CD14-positive monocyte (primary cell): ENCODE results near the gene ZNF124. TPM values are rescaled to one million over a fixed set of nuclear protein-coding genes. Genes with fewer than 3 reads are reported as not detected.
"Not testable (repeated sequence)": the region's sequence is repeated elsewhere in the genome, so short reads cannot be mapped to it uniquely, and the experiment has no call there.

Experiments used
- DNase-seq, 3 donors: peaks; one replicate each; pipeline ENCODE4 v3.0.0-alpha.2; 2011 to 2022
- H2AFZ ChIP-seq: 2 replicates; pipeline ENCODE4 v1.6.0; 2012; ENCODE audit warnings: mild to moderate bottlenecking, low read depth, low read length, inconsistent platforms; ENCODE audit not compliant: insufficient read depth, poor library complexity, severe bottlenecking
- H3K27ac ChIP-seq, 2 donors: 1 replicate in 1 of 2; 2 replicates in 1 of 2; pipeline ENCODE4 v1.5.1; 2012 to 2013; ENCODE audit warnings: low read length in 2 of 2, control low read depth in 1 of 2, inconsistent platforms in 1 of 2, low read depth in 1 of 2, mild to moderate bottlenecking in 1 of 2
- H3K27me3 ChIP-seq, 2 donors: one replicate each; pipeline versions ENCODE4 v1.6.0 to v1.6.1; 2011 to 2013; ENCODE audit warnings: low read length in 2 of 2; ENCODE audit not compliant: control insufficient read depth in 2 of 2, insufficient read depth in 2 of 2
- H3K36me3 ChIP-seq, 2 donors: replicated peaks in 1 of 2; 1 replicate in 1 of 2; 2 replicates in 1 of 2; pipeline versions ENCODE4 v1.5.1 to v1.6.1; 2012 to 2013; ENCODE audit warnings: low read length in 2 of 2, control low read depth in 1 of 2, inconsistent platforms in 1 of 2, mild to moderate bottlenecking in 1 of 2; ENCODE audit not compliant: insufficient read depth in 2 of 2, control insufficient read depth in 1 of 2
- H3K4me1 ChIP-seq, 2 donors: 1 replicate in 1 of 2; 2 replicates in 1 of 2; pipeline versions ENCODE4 v1.5.1 to v1.6.1; 2012 to 2013; ENCODE audit warnings: low read length in 2 of 2, control low read depth in 1 of 2, inconsistent platforms in 1 of 2, mild to moderate bottlenecking in 1 of 2, moderate library complexity in 1 of 2; ENCODE audit not compliant: insufficient read depth in 2 of 2, control insufficient read depth in 1 of 2
- H3K4me2 ChIP-seq: replicated peaks from 2 replicates; pipeline ENCODE3; 2012; ENCODE audit warnings: low read length, moderate library complexity, mild to moderate bottlenecking; ENCODE audit not compliant: poor library complexity, severe bottlenecking; ENCODE audit errors: extremely low read depth
- H3K4me3 ChIP-seq, 3 experiments: fragments of 200-600 bp in 1 of 3; sonication (generic) in 1 of 3; replicated peaks in 1 of 3; 1 replicate in 2 of 3; 2 replicates in 1 of 3; pipeline ENCODE4 v1.5.1; 2011 to 2013; ENCODE audit warnings: low read length in 3 of 3, mild to moderate bottlenecking in 3 of 3, control low read depth in 2 of 3, low read depth in 2 of 3, inconsistent platforms in 1 of 3, moderate library complexity in 1 of 3
- H3K79me2 ChIP-seq: 2 replicates; pipeline ENCODE4 v1.6.0; 2012; ENCODE audit warnings: mild to moderate bottlenecking, control low read depth, inconsistent platforms, low read length, moderate library complexity; ENCODE audit not compliant: insufficient read depth
- H3K9ac ChIP-seq: 2 replicates; pipeline ENCODE4 v1.6.0; 2017; ENCODE audit warnings: low read length, mild to moderate bottlenecking; ENCODE audit not compliant: insufficient read depth, poor library complexity, severe bottlenecking
- H3K9me3 ChIP-seq, 2 donors: replicated peaks in 1 of 2; 1 replicate in 1 of 2; 2 replicates in 1 of 2; pipeline versions ENCODE4 v1.5.1 to v1.6.1; 2012 to 2013; ENCODE audit warnings: low read length in 2 of 2, control low read depth in 1 of 2; ENCODE audit not compliant: control insufficient read depth in 1 of 2, insufficient read depth in 1 of 2
- H4K20me1 ChIP-seq: 2 replicates; pipeline ENCODE4 v1.6.0; 2012; ENCODE audit warnings: mild to moderate bottlenecking, low read length, control low read depth, moderate library complexity; ENCODE audit not compliant: insufficient read depth
- H3K27ac Mint-ChIP-seq, 7 donors: one replicate each; pipeline ENCODE4 v1.8.0; 2020; ENCODE audit warnings: mild to moderate bottlenecking in 7 of 7, mixed read lengths in 7 of 7, moderate library complexity in 6 of 7, inconsistent platforms in 2 of 7
- H3K27me3 Mint-ChIP-seq, 3 donors: one replicate each; pipeline ENCODE4 v1.8.0; 2021 to 2022; ENCODE audit warnings: low read depth in 3 of 3, mild to moderate bottlenecking in 3 of 3, mixed read lengths in 3 of 3, moderate library complexity in 3 of 3, inconsistent platforms in 1 of 3
- H3K36me3 Mint-ChIP-seq, 2 donors: one replicate each; pipeline ENCODE4 v1.8.0; 2020; ENCODE audit warnings: mixed read lengths in 2 of 2, inconsistent platforms in 1 of 2, mild to moderate bottlenecking in 1 of 2
- H3K4me1 Mint-ChIP-seq: one replicate; pipeline ENCODE4 v1.8.0; 2020; ENCODE audit warnings: mild to moderate bottlenecking, mixed read lengths
- H3K4me3 Mint-ChIP-seq, 2 donors: one replicate each; pipeline ENCODE4 v1.8.0; 2020; ENCODE audit warnings: mild to moderate bottlenecking in 2 of 2, mixed read lengths in 2 of 2, moderate library complexity in 1 of 2
- H3K9me3 Mint-ChIP-seq, 7 donors: one replicate each; pipeline ENCODE4 v1.8.0; 2020 to 2022; ENCODE audit warnings: mixed read lengths in 7 of 7, mild to moderate bottlenecking in 6 of 7, moderate library complexity in 6 of 7, inconsistent platforms in 2 of 7
- CTCF ChIP-seq: fragments of 200-600 bp; IDR thresholded peaks from one replicate; pipeline ENCODE4 v1.8.0; 2022; ENCODE audit warnings: antibody characterized with exemption, mild to moderate bottlenecking
- WGBS: methylation state at CpG from one replicate; pipeline ENCODE4 v1.1.5; 2013; ENCODE audit warnings: missing lambda C conversion rate; ENCODE audit not compliant: insufficient coverage; 5-methylcytosine and 5-hydroxymethylcytosine counted together
- intact Hi-C, 2 donors: fragments of 100-400 bp; cut with micrococcal nuclease; formaldehyde crosslinking; loops; one replicate each; pipeline versions ENCODE4 v1.15.0 to v1.15.1; 2023
- polyA plus RNA-seq, 3 donors: library from polyadenylated mRNA; depleted of rRNA in 1 of 3; unstranded in 2 of 3; stranded (reverse) in 1 of 3; fragments of 300-500 nt in 2 of 3; fragments of >200 nt in 1 of 3; fragmentation: Illumina TruSeq in 2 of 3; gene quantifications; 1 replicate in 2 of 3; 2 replicates in 1 of 3; pipeline ENCODE4 v1.2.3, GENCODE V29; 2012 to 2021

ZNF124 gene
- polyA plus RNA-seq, 3 donors, result 2.6 to 5.5 (median 5.2) TPM

GRCh38 chr1:247156787-247157232, 15.0 kb downstream of the ZNF124 start:
- no peaks in the 10 kb centered on the region for H4K20me1 ChIP-seq
- peaks cover 38% of the 10 kb centered on the region for H3K79me2 ChIP-seq
- H3K4me2 ChIP-seq, result no peak overlapping the region
- TF ChIP-seq CTCF, result no peak
- H3K9me3 ChIP-seq, result peaks cover 59 to 96% of the 10 kb centered on the region in 2 donors
- peaks cover 39 to 87% (median 83%) of the 10 kb centered on the region in 7 donors for H3K9me3 Mint-ChIP-seq
- no peaks in the 10 kb centered on the region for H3K4me1 Mint-ChIP-seq
- no peak for DNase-seq
- peaks cover 71 to 79% of the 10 kb centered on the region in 2 donors for H3K36me3 Mint-ChIP-seq
- no peak overlapping the region for H2AFZ ChIP-seq
- H3K4me1 ChIP-seq, result no peaks in the 10 kb centered on the region
- intact Hi-C loops, result loop anchor here in 1 of 2 donors (5.0 kb wide), 1 partner anchor 45 kb away; no protein-coding TSS in a partner anchor
- H3K36me3 ChIP-seq, result peaks cover 47 to 89% of the 10 kb centered on the region in 2 donors
- no peak overlapping the region for H3K27ac Mint-ChIP-seq
- no peak overlapping the region for H3K9ac ChIP-seq
- H3K4me3 ChIP-seq, result peak overlapping the region in 1 of 3 experiments; percentile 44
- H3K27ac ChIP-seq, result no peak overlapping the region
- peaks cover 0 to 2% (median 0%) of the 10 kb centered on the region in 3 donors for H3K27me3 Mint-ChIP-seq
- 100% methylated on average over 1 of the region's 6 CpGs for WGBS
- no peak overlapping the region for H3K4me3 Mint-ChIP-seq
- no peaks in the 10 kb centered on the region for H3K27me3 ChIP-seq

- peaks cover 69 to 89% of the 10 kb centered on the region in 2 donors for H3K9me3 ChIP-seq
- H3K36me3 Mint-ChIP-seq, result peaks cover 36 to 70% of the 10 kb centered on the region in 2 donors
- H3K79me2 ChIP-seq, result peaks cover 6% of the 10 kb centered on the region
- no peaks in the 10 kb centered on the region for H3K4me1 Mint-ChIP-seq
- H3K4me3 Mint-ChIP-seq, result no peak overlapping the region
- no peaks in the 10 kb centered on the region for H3K27me3 Mint-ChIP-seq
- WGBS, result no CpG with 5 or more reads among the region's 2 CpGs
- TF ChIP-seq CTCF, result no peak
- H3K9me3 Mint-ChIP-seq, result peaks cover 42 to 90% (median 80%) of the 10 kb centered on the region in 7 donors
- no peak overlapping the region for H3K4me2 ChIP-seq
- no peaks in the 10 kb centered on the region for H4K20me1 ChIP-seq
- H3K9ac ChIP-seq, result no peak overlapping the region
- intact Hi-C loops, result no loop called here
- no peak for DNase-seq
- H3K27ac Mint-ChIP-seq, result no peak overlapping the region
- H3K27ac ChIP-seq, result no peak overlapping the region
- H3K36me3 ChIP-seq, result peaks cover 3 to 68% of the 10 kb centered on the region in 2 donors
- no peaks in the 10 kb centered on the region for H3K27me3 ChIP-seq
- H3K4me1 ChIP-seq, result no peaks in the 10 kb centered on the region
- H2AFZ ChIP-seq, result no peak overlapping the region
- H3K4me3 ChIP-seq, result peak overlapping the region in 1 of 3 experiments; percentile 4
Measured at GRCh38 chr1:247147781-247148180, 24.0 kb downstream of the ZNF124 start.

- H3K4me2 ChIP-seq, H3K4me1 Mint-ChIP-seq, H3K9ac ChIP-seq, DNase-seq, H2AFZ ChIP-seq, H3K27me3 Mint-ChIP-seq, intact Hi-C loops, H4K20me1 ChIP-seq, H3K4me1 ChIP-seq, H3K27ac Mint-ChIP-seq, H3K27ac ChIP-seq, H3K27me3 ChIP-seq, H3K4me3 Mint-ChIP-seq, H3K79me2 ChIP-seq: not testable (repeated sequence)
- WGBS, result 100% methylated on average over 3 of the region's 10 CpGs
- peaks cover 42 to 90% (median 80%) of the 10 kb centered on the region in 7 donors for H3K9me3 Mint-ChIP-seq
- peaks cover 66 to 89% of the 10 kb centered on the region in 2 donors for H3K9me3 ChIP-seq
- peaks cover 34 to 71% of the 10 kb centered on the region in 2 donors for H3K36me3 Mint-ChIP-seq
- peak overlapping the region in 1 of 3 experiments; percentile 4 for H3K4me3 ChIP-seq
- H3K36me3 ChIP-seq, result peaks cover 0 to 68% of the 10 kb centered on the region in 2 donors
Measured at GRCh38 chr1:247147120-247147519, 24.7 kb downstream of the ZNF124 start.
